ENCODE data around the gene FOXP4.
A peak's percentile ranks its signal among the peaks of the same experiment; 100 is the strongest.

Gene FOXP4

DNA sequence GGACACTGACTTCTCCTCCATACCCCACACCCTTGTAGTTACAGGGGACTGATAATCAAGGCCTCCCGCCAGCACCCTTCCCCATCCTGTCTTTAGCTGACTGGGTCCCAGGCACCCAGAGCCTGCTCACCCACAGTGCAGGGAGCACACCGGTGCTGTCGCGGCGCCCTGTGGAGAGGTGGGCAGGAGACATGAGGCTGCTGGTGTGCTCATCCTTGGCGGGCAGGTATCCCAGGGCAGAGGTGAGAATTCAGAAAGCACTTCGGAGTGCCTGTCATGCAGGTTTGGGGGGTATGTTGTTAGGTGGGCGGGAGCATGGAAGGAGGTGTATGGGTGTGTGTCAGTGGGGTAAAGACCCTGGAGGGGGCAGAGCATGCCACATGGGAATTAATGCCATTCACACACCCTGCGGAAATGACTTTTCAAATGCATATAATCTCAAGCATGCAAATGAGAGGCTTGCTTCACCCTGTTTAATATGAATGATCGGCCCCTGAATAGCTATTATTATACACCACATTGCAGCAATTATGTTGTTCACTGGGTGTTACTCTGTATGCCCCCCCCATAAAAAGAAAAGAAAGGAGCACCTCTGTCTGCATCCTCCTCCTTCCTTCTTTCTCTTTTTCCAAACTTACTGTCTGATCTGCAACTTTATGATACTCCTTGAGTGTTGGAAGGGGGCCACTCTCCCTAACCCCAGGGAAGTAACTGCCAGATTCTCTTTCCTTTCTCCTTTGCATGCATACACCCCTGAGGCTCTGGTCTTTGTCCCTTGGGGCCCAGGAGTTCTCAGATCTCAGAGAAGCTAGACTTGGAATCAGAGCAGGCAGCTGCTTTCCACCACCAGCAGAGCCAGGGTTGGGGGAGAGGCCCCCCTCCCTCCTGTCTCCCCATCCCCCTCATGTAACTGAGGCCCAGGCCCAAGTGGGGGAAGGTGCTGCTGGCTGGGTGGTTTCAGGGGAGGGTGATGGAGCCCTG lies 16.0 kb downstream of the FOXP4 start:
- no peak overlapping the region for H3K18ac ChIP-seq (ENCODE audit: low read depth in 1 of 2, low read length in 2 of 2)
- no peak overlapping the region for H2BK15ac ChIP-seq (ENCODE audit: low read depth, poor library complexity, severe bottlenecking)
- 72% methylated on average over 10 of the region's 10 CpGs for WGBS

DNA sequence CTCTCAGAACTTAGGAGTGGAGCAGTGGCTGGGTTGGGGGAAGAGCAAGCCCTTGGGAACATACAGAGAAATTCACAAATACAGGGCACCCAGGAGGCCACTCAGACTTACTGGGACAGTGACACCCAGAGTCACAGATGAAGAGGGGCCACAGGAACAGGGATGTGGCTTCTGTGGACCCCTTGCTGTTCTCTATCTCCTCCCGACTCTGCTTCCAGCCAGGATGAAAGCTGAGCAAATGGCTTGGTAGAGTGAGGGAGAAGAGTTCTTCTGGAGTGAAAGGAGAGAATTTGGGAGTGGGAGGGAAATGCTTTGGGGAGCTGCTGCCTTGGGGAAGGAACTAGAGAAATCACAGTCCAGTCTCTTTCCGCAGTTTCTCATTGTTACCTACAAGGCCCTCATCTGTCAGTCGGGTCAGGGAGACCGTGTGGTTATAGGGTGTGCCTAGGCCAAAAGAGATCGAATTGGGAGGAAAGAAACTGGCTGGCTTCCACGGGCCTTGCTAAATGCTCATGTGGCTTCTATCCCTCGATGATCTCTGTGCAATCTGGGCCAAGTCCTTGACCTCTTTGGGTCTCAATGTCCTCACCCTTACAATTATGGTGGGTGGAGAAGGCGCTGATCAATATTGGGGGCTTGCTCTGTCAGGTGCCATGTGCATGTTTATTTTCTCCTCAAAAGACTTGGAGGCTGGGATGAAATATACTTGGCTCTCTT lies 17.0 kb downstream of the FOXP4 start:
- Histone ChIP-seq H2BK5ac (ENCODE audit: low read depth, low read length, poor library complexity, severe bottlenecking) (no peak overlapping the region), H3K18ac (ENCODE audit: low read depth in 1 of 2, low read length in 2 of 2) (no peak overlapping the region), H3K27ac (ENCODE audit: low read length, poor library complexity, severe bottlenecking) (no peak overlapping the region), H2BK120ac (ENCODE audit: low read depth, low read length) (no peak overlapping the region), H3K9me3 (ENCODE audit: control insufficient read depth, low read length) (no peaks in the 10 kb centered on the region), H3K23ac (ENCODE audit: low read length in 2 of 2) (no peak overlapping the region), H2BK12ac (ENCODE audit: low read length in 2 of 2) (no peak overlapping the region), H3K27me3 (ENCODE audit: control insufficient read depth in 1 of 2, insufficient read depth in 1 of 2, low read length in 2 of 2) (no peaks in the 10 kb centered on the region), H3K4me2 (ENCODE audit: low read length, poor library complexity, severe bottlenecking) (no peak overlapping the region), H3K4me3 (ENCODE audit: insufficient read depth in 1 of 2, low read depth in 1 of 2, low read length in 2 of 2) (no peak overlapping the region), H4K91ac (ENCODE audit: low read length) (no peak overlapping the region), H3K4me1 (ENCODE audit: control insufficient read depth, insufficient read depth, low read depth, low read length) (peaks cover 20% of the 10 kb centered on the region), H3K4ac (ENCODE audit: low read depth in 1 of 2, low read length in 2 of 2) (no peak overlapping the region), H3K9ac (ENCODE audit: low read length) (no peak overlapping the region), H2BK15ac (ENCODE audit: low read depth, poor library complexity, severe bottlenecking) (no peak overlapping the region), H2AFZ (ENCODE audit: low read depth, low read length) (no peak overlapping the region), H3K79me1 (replicated peaks; ENCODE audit: low read length, poor library complexity, severe bottlenecking) (peaks cover 55% of the 10 kb centered on the region), H3K36me3 (ENCODE audit: control insufficient read depth in 1 of 2, insufficient read depth in 2 of 2, low read depth in 1 of 2, low read length in 2 of 2) (peaks cover 24 to 37% of the 10 kb centered on the region in 2 experiments), H3K14ac (ENCODE audit: low read length in 2 of 2) (no peak overlapping the region), H4K8ac (ENCODE audit: low read length) (no peak overlapping the region), H2AK5ac (ENCODE audit: low read length, severe bottlenecking) (no peak overlapping the region)
- 67% methylated on average over 8 of the region's 8 CpGs for WGBS
- DNase-seq: no peak

More for the DNA sequence above, 16.0 kb downstream of the FOXP4 start:
- peaks cover 16 to 38% of the 10 kb centered on the region in 2 experiments for H3K36me3 ChIP-seq (ENCODE audit: control insufficient read depth in 1 of 2, insufficient read depth in 2 of 2, low read depth in 1 of 2, low read length in 2 of 2)
- no peaks in the 10 kb centered on the region for H3K9me3 ChIP-seq (ENCODE audit: control insufficient read depth, low read length)
- H3K4me2 ChIP-seq (ENCODE audit: low read length, poor library complexity, severe bottlenecking): no peak overlapping the region
- peak overlapping the region; percentile 8 for H4K91ac ChIP-seq (ENCODE audit: low read length)
- H2AFZ ChIP-seq (ENCODE audit: low read depth, low read length): no peak overlapping the region
- H3K4ac ChIP-seq (ENCODE audit: low read depth in 1 of 2, low read length in 2 of 2): peak overlapping the region in 1 of 2 experiments; percentile 42
- no peak overlapping the region for H2AK5ac ChIP-seq (ENCODE audit: low read length, severe bottlenecking)
- peaks cover 20% of the 10 kb centered on the region for H3K4me1 ChIP-seq (ENCODE audit: control insufficient read depth, insufficient read depth, low read depth, low read length)
- no peaks in the 10 kb centered on the region for H3K27me3 ChIP-seq (ENCODE audit: control insufficient read depth in 1 of 2, insufficient read depth in 1 of 2, low read length in 2 of 2)
- no peak overlapping the region for H3K14ac ChIP-seq (ENCODE audit: low read length in 2 of 2)
- H2BK120ac ChIP-seq (ENCODE audit: low read depth, low read length): no peak overlapping the region
- H3K27ac ChIP-seq (ENCODE audit: low read length, poor library complexity, severe bottlenecking): no peak overlapping the region
- DNase-seq: no peak
- no peak overlapping the region for H2BK5ac ChIP-seq (ENCODE audit: low read depth, low read length, poor library complexity, severe bottlenecking)
- H2BK12ac ChIP-seq (ENCODE audit: low read length in 2 of 2): peak overlapping the region in 1 of 2 experiments; percentile 21
- H3K23ac ChIP-seq (ENCODE audit: low read length in 2 of 2): no peak overlapping the region
- no peak overlapping the region for H3K4me3 ChIP-seq (ENCODE audit: insufficient read depth in 1 of 2, low read depth in 1 of 2, low read length in 2 of 2)
- H3K9ac ChIP-seq (ENCODE audit: low read length): no peak overlapping the region
- H4K8ac ChIP-seq (ENCODE audit: low read length): peak overlapping the region; percentile 61
- peaks cover 60% of the 10 kb centered on the region for H3K79me1 ChIP-seq (replicated peaks; ENCODE audit: low read length, poor library complexity, severe bottlenecking)

DNA sequence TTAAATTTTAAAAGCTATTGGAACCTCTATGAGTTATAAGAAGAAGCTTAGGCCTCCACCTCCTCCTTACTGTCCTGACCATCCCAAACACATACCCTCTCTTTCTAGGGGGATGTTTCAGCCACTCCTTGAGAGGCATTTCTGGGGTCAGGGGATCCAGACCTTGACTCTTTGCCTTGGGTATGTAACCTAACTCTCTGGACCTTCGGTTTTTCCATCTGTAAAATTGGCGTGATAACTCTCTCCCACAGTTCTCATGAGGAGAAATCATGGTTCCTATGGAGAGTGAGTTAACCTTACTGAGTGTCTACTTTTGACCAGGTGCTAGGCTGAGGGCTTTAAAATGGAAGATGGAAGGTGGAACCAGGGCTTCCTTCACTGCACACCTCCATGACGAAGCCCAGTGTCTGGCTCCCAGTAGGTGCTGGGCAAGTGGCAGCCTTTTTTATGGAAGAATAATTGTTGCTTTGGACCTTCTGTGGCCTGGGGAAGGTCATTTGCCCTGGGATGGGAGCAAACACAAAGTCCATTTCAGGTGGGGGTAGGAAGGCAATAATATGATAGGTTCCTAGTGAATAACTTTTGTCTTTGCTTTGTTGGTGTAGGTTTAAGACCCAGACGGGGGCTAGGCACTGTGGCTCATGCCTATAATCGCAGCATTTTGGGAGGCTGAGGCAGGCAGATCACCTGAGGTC lies 18.4 kb downstream of the FOXP4 start:
- H3K23ac ChIP-seq (ENCODE audit: low read length in 2 of 2): no peak overlapping the region
- H3K9me3 ChIP-seq (ENCODE audit: control insufficient read depth, low read length): no peaks in the 10 kb centered on the region
- H3K27me3 ChIP-seq (ENCODE audit: control insufficient read depth in 1 of 2, insufficient read depth in 1 of 2, low read length in 2 of 2): no peaks in the 10 kb centered on the region
- no peak overlapping the region for H3K4ac ChIP-seq (ENCODE audit: low read depth in 1 of 2, low read length in 2 of 2)
- H4K8ac ChIP-seq (ENCODE audit: low read length): no peak overlapping the region
- no peak overlapping the region for H3K4me3 ChIP-seq (ENCODE audit: insufficient read depth in 1 of 2, low read depth in 1 of 2, low read length in 2 of 2)
- no peak overlapping the region for H2BK15ac ChIP-seq (ENCODE audit: low read depth, poor library complexity, severe bottlenecking)
- over 99% methylated on average over 5 of the region's 5 CpGs for WGBS
- no peak overlapping the region for H2AFZ ChIP-seq (ENCODE audit: low read depth, low read length)
- no peak for DNase-seq
- H2BK5ac ChIP-seq (ENCODE audit: low read depth, low read length, poor library complexity, severe bottlenecking): no peak overlapping the region
- H3K4me1 ChIP-seq (ENCODE audit: control insufficient read depth, insufficient read depth, low read depth, low read length): peaks cover 22% of the 10 kb centered on the region
- H2BK12ac ChIP-seq (ENCODE audit: low read length in 2 of 2): no peak overlapping the region
- H4K91ac ChIP-seq (ENCODE audit: low read length): no peak overlapping the region
- H3K27ac ChIP-seq (ENCODE audit: low read length, poor library complexity, severe bottlenecking): no peak overlapping the region
- H2BK120ac ChIP-seq (ENCODE audit: low read depth, low read length): no peak overlapping the region
- H3K14ac ChIP-seq (ENCODE audit: low read length in 2 of 2): no peak overlapping the region
- H3K79me1 ChIP-seq (replicated peaks; ENCODE audit: low read length, poor library complexity, severe bottlenecking): peaks cover 53% of the 10 kb centered on the region
- no peak overlapping the region for H2AK5ac ChIP-seq (ENCODE audit: low read length, severe bottlenecking)
- H3K18ac ChIP-seq (ENCODE audit: low read depth in 1 of 2, low read length in 2 of 2): no peak overlapping the region
- no peak overlapping the region for H3K9ac ChIP-seq (ENCODE audit: low read length)
- no peak overlapping the region for H3K4me2 ChIP-seq (ENCODE audit: low read length, poor library complexity, severe bottlenecking)
- H3K36me3 ChIP-seq (ENCODE audit: control insufficient read depth in 1 of 2, insufficient read depth in 2 of 2, low read depth in 1 of 2, low read length in 2 of 2): peaks cover 26 to 51% of the 10 kb centered on the region in 2 experiments

All from mesenchymal stem cell (in vitro differentiated cells and primary cell).